HG03558 (cell line): ENCODE results near the gene ARHGAP25.

ENCODE experiments used
- ATAC-seq: cut with Tn5 transposase; IDR thresholded peaks from one replicate; pipeline ENCODE4 v1.9.1; 2021; ENCODE audit warnings: moderate number of reproducible peaks; ENCODE audit not compliant: unreplicated experiment; ENCODE audit errors: extremely low read depth

The ARHGAP25 gene

DNA sequence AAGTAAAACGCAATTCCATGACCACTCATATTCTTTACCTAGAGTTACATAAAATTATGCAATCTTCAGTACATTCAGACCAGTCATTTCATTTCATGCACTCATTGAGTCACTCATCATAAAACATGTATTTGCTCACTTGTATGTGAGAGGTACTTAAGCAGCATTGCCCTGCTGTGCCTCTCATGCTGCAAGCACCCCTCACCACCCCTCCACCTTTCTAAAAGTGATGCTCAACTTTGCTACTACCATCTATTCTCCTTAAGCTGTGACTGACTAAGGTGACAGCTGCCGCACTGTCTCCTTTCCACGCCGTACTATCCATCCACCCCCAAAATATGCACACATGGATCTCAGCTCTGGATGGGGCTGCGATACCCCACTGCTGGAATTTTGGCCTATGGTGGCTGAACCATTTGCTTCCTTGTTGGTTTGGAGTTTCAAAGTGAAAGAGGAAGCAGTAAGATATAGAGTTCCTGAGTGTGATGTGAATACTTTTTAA, 7.2 kb downstream of the ARHGAP25 start:
- ATAC-seq, result no peak

- ATAC-seq, result no peak
Observed at GRCh38 chr2:68742626-68743415, 8.2 kb downstream of the ARHGAP25 start.

GRCh38 chr2:68743531-68743930, 8.9 kb downstream of the ARHGAP25 start:
- ATAC-seq, result no peak

DNA sequence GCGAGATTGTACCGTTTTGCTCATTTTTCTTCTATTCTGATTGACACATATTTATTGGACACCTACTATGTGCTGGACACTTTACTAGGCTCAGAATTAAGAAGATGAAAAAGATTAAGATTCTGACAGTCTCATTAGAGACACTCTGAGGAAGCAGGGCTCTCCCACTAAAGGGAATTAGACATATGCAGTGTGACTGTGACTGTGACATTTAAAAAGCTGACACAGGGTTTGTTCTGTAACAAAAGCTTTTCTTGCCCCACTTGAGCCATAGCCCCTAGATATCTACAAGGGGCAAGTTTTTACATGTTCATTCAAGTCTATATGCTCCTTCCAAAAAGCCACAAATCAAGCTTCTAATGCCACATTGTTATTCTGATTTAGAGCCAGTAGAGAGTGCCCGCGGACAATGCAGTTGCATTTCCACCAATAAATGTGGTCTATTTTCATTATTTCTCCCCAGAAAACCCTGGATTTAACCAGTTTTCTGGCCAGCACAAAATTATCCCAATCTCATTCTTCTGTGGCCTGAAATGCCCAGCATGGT, 9.8 kb downstream of the ARHGAP25 start:
- ATAC-seq, result no peak

- ATAC-seq, result no peak
Observed at GRCh38 chr2:68745006-68745405, 10.4 kb downstream of the ARHGAP25 start.

- ATAC-seq, result no peak
Observed at GRCh38 chr2:68746408-68746807, 11.8 kb downstream of the ARHGAP25 start.

DNA sequence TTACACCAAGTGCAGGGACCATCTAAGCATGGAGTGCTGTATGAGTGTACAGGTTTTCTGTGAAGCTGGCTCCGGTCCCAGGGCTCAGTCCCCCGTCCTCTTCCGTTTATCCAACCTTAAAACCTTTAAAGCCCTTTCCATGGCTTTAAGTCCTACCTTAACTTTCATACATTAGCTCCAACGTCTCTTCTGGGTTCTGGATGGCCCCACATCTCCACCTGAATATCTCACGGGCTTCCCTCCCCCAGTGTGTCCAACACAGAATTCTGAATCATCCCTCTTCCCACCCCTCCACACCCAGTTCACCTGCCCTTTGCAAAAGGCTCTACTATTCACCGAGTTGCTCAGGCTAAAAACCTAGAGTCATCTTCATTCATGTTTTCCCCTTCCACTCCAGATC, 12.8 kb downstream of the ARHGAP25 start:
- no peak for ATAC-seq

GRCh38 chr2:68747900-68748299, 13.3 kb downstream of the ARHGAP25 start:
- ATAC-seq, result no peak

- ATAC-seq, result no peak
Observed at GRCh38 chr2:68748568-68748967, 14.0 kb downstream of the ARHGAP25 start.

GRCh38 chr2:68749345-68749744, 14.7 kb downstream of the ARHGAP25 start:
- ATAC-seq, result no peak

DNA sequence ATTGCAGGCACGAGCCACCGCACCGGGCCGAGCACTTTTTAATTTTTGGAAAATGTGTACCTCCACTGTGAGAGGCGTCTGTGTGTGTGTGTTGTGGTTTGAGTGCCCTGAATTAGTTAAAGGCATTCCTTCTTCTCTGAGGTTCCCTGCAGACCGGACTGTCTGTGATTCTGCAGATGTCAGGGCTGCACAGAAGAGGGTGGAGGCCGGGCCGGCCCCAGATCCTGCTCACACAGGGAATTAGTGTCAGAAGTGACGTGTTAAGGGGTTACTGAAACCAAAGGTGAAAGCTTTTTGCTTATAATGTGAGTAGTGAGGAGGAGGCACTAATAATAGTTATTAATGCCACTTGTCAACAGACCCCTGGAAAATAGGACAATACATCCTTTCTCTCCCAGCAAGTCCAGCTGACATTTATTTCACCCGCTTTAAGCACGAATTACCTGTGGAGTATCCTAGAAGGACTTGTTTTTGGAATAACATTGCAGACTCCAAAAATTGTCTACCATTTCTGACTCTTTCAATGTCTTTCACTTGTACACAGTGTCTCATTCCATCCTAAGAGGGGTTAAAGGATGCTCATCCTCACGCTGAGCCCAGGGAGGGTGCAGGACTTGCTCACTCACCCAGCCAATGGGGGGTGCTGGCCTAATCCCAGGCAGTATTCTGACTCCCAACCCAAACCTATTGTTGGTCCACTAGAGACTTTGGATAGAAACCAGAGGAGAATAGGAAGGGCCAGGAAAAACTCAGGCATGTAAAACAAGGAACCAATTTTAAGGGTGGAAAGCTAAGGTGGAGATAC, 16.2 kb downstream of the ARHGAP25 start:
- no peak for ATAC-seq

DNA sequence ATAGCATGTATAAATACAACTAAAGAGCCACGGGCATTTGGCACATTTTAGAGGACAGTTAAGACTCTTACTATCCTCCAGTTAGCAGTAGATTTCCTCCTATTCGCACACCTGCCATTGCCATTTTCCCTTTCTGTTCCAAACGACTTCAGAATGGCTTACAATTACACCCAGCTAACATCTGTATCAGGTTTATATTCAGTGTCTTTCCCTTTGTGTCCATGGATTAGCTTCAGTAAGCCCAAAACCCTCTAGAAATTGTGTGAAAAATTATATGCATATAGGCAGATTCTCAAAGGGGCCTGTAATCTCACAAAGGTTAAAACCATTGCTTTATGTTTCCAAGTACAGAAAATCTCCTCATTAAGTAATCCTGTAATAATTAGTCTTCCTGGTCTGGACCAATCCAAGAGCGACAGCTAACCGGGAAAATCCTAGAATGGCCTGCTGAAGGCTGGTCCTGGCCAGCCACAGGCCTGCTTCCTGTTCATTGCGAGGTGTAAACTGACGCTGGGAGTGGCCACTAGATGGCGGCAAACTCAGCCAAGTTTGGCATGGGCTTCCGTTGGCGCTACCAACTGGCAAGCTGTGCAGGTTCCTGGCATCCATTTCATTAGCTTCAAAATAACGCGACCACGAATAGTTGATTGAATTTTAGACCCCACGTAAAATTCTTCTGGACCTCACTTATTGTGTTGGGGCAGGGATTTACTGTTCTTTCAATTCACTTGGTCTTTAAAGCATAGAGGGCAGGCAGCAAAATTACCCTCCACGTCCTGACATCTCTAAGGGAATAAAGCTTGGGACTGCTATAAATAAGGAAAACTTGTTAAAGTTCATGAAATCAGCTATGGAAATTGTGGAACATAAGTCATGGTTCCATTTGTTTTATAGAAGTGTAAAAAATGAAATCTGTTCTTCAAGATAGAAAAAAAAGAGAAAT, 17.1 kb downstream of the ARHGAP25 start:
- ATAC-seq, result no peak

DNA sequence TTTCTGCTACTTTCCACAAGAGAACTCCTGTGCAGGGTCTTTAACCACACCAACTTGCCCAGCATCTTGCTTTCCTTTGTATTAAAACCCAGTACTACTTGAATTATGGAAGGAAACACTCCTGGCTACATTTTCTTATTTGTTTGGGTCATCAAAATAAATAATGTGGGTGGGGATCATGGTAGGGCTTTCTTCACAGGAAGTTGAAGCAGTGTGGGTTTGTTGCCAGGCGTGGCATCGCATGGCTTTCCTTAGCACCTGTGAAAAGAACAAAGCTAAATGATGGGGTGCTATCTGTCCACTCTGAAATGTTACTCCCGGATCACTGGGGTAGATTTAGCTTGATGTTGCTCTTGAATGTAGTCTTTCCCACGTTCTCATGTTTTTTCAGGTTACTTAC, 18.7 kb downstream of the ARHGAP25 start:
- no peak for ATAC-seq

- no peak for ATAC-seq
Observed at GRCh38 chr2:68755071-68755470, 20.5 kb downstream of the ARHGAP25 start.

GRCh38 chr2:68756178-68756577, 21.6 kb downstream of the ARHGAP25 start:
- no peak for ATAC-seq

DNA sequence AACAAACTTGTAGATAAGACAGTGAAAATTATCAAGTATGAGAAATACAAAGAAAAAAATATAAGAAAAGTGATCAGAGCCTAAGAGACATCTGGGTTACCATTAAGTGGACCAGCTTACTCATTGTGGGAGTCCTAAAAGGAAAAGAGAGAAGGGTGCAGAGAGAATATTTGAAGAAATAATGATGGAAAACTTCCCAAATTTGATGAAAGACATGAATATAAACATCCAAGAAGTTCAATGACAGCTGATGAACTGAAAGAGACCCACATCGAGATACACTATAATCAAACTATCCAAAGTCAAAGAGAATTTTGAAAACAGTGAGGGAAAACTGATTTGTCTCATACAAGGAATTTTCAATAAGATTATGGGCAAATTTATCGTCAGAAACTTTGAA, 22.5 kb downstream of the ARHGAP25 start:
- no peak for ATAC-seq

- ATAC-seq, result no peak
Observed at GRCh38 chr2:68762100-68762499, 27.5 kb downstream of the ARHGAP25 start.

DNA sequence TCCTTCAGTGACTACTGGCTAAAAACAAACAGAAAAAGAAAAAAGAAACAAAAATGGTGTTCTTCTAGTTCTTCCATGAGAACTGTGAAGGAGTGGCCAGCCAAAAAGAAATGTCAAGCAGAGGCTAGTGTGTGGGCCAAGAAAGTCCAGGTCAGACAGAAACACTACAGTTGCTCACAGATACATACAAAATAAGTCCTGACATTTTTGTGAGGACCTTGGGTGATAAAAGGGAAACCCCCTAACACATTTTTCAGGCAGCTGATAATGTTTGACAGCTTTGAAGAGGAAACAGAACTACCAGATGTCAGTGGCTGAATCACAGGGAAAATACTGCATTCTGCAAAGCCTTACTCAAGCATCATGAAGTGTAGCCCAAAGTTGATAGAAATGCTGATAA, 28.1 kb downstream of the ARHGAP25 start:
- no peak for ATAC-seq

DNA sequence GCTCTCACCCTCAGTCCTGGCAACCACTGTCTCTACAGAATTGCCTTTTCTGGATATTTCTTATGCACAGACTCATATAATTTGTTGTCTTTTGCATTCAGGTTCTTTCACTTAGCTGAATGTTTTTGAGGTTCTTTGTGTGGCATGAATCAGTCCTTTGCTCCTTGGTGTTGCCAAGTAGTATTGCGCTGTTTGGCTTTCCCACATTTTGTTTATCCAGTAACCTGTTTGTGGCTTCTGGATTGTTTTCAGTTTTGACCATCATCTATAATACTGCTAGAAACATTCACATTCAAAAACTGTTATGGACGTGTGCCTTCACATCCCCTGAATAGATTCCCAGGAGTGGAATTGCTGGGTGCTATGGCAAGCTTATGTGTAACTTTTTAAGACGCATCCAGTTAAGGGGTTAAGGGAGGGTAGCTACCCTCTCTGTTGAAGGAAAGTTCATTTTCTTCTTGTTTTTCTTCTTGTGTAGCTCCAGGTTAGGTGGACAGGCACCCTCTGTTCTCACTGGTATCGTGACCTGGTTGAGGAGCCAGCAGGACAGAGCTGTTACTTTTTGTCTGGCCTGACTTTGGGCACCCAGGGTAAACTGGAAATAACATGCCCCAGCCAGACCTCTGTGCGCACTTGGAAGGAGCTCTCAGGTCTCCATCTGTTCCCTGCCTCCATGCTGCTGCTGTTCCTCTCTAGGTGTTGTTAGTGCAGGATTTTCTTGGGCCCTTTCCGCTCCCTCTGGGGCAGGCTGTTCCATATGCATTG, 29.6 kb downstream of the ARHGAP25 start:
- ATAC-seq, result no peak
